NOMO-1 (cell line): ENCODE measurements around the gene COL1A1.

Experiments
- DNase-seq, 2 experiments: peaks; one replicate each; lab custom pipeline; 2025; ENCODE audit not compliant: unreplicated experiment in 2 of 2; lab: John Stamatoyannopoulos, UW

The COL1A1 gene

DNA sequence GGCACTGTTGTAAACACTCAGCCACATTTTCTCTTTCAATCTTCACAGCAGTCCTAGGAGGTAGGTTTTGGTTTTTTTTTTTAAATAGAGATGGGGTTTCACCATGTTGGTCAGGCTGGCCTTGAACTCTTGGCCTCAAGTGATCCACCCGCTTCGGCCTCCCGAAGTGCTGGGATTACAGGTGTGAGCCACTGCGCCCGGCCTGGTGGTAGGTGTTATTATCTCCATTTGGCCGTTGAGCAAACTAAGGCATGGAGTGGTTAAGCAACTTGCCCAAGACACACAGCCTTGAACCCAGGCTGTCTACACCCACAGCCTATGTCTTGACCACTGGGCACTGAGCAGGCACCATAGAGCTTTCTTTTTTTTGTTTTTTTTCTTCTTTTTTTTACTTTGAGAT is 27.0 kb downstream of the COL1A1 start:
- no peak for DNase-seq

DNA sequence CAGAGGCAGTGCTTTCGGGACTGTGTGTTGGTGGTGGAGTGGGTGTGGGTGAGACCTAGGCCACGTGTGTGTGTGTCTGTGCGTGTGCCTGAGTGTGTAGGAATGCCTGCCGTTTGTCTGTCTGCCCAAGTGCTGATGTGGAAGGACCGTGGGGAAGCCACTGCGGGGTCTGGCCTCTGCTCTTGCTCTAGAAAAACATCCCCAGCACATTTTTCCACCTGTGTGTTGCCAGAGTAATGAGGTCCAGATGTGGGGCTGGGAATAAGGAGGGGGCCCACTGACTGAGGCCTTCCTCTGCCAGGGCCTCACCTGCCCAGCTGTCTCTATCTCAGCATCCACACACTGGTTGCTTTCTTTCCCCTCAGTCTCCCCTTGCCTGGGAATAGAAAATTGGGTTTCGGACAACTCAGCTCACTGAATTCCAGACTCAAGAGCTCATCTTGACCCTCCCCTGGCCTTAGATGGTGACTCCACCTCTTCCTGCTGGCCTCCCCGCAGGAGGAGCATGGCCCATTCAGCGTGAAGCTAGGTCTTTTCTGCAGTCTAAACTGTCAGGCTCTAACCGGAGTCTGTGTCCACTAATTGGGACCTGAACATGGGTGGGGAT is 28.0 kb downstream of the COL1A1 start:
- DNase-seq = no peak

DNA sequence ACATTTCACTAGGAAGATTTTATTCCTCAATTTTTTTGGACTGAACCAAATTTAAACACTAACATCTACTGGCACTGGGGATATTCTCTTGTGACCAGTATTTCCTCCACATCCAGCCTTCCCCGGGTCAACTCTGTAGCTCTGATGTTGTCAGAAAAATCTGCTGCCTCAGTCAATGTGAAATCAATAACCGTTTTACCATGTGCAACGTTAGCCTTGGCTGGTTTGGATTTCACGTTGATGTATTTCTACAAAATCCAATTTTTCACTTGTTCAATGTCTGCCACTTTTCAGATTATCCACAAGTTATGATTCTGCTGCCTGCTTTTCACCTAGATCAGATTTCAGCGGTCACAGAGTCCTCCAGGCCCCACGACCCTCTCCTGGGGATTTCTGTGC is 28.5 kb downstream of the COL1A1 start:
- no peak for DNase-seq

DNA sequence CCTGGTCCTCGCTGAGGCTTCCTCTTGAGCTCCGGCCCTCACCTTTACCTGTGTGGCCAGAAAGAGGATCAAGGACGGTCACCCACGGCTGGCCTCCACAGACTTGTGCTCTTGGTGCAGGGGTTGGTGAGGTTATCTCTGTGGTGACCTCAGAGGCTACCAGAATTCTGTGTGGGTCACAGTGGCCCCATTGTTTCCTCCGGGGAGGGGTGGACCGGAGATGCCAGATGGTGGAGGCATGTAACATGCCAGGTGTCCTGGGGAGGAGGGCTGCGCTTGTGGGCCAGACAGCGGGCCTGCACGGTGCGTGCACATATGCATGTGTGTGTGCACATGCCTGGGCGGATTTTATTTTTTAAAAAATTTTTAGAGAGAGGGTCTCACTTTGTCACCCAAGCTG is 29.3 kb downstream of the COL1A1 start:
- no peak for DNase-seq

DNA sequence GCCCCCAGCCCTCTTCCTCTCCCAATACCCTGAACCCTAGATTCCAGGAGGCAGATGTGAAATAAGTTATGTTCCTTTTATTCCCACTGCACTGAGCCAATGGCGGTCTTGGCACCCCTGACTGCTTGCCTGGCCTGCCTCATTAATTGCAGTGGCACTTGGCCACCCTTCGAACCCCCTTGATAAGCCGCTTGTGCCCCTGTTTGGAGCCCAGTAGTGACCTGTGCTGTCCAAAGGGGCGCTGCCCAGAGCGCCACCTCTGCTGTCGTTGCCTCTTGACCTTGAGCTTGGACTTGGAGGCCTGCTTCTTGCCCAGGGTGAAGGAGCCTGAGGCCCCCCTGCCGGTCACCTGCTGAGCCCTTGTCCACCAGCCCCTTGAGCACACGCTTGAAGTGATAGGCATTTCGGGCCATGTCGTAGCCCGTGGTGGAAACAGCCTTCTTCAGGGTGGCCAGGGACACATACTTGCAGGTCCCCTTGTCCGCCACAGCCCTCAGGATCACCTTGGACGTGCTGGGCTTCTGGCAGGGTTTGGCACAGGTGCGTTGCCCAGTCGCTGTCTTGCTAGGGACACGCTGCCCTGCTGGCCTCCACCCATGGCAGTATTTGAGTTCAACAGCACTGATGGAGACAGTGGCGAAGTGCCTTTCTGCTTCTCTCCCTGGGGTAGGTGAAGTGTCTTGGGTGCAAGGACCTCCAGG is 29.9 kb downstream of the COL1A1 start:
- DNase-seq = no peak

DNA sequence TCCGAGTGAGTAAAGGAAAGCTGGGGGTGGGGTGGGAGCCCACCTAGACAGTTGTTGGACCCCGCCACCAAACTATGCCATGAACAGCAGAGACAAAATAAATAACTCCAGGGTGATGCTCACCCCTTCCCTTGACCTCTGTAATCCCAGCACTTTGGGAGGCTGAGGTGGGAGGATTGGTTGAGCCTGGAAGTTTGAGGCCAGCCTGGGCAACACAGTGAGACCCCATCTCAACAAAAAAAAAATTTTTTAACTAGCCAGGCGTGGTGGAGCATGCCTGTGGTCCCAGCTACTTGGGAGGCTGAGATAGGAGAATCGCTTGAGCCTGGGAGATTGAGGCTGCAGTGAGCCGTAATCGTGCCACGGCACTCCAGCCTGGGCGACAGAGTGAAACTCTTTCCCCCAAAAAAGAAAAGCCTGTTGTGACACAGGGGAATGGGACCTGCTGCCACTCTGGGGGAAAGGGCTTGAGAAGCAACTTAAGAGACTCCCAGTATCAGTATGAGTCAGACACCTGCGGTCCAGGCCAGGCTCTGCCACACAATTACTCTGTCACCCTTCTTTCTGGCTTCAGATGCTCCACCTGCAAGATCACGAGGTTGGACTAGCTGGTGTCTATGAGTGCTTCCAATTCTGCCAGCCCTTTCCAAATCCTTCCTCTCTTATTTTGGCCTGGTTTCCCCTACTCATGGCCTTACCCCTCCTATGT is 30.6 kb downstream of the COL1A1 start:
- DNase-seq = no peak

DNA sequence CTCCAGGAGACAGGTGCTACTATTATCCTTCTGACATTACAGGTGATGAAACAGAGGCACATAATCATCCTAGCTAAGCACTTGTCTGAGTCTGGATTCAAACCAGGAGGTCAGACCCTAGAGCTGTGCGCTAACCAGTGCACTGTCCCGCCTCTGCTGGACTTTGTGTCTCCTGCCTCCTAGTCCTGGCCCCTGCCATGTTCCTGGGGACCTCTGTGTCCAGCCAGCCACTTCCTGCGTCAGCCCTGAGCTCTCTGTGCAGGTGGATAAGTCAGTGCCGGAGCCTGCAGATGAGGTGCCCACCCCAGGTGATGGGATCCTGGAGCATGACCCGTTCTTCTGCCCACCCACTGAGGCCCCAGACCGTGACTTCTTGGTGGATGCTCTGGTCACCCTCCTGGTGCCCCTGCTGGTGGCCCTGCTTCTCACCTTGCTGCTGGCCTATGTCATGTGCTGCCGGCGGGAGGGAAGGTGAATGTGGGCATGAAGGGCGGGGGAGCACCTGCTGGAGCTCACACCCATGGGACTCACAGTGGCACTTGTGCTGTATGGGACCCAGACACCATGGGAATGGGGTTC is 31.5 kb downstream of the COL1A1 start:
- DNase-seq = no peak

DNA sequence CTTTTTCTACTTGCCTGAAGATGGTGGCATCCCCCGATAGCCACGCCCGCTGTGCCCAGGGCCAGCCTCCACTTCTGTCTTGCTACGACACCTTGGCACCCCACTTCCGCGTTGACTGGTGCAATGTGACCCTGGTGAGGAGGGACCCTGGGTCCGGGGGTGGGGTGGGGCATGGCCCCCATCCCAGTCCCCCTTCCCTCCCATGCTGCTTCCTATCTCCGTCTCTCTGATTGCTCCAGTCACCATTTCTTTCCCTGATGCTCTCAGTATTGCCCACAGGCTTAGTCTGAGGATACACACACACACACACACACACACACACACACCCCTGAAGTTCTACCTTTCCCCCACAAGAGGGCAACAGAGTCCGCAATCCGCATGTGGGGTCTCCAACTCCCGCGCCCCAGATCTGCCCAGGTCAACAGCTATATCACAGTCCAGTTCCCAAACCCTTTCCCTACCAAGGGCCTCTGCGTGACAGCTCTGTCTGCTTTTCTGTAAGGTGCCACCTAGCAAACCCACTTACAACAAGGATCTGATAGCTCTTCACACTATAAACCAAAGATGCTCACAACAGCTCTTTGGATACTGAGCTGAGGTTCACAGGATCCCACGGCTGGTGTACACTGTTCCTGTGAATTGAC is 32.2 kb downstream of the COL1A1 start:
- peak; percentile 60 to 72 for DNase-seq

DNA sequence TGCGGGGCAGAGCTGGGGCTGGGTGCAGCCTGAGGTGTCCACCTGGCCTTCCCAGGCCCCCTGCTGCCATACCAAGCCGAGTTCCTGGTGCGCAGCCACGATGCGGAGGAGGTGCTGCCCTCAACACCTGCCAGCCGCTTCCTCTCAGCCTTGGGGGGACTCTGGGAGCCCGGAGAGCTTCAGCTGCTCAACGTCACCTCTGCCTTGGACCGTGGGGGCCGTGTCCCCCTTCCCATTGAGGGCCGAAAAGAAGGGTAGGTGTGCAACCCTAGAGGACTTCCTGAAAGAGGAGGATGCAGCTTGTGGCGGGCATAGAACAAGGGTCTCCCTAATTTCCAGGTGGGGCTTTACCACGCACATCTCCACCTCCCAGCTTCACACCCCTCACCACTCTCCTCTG is 33.1 kb downstream of the COL1A1 start:
- no peak for DNase-seq

DNA sequence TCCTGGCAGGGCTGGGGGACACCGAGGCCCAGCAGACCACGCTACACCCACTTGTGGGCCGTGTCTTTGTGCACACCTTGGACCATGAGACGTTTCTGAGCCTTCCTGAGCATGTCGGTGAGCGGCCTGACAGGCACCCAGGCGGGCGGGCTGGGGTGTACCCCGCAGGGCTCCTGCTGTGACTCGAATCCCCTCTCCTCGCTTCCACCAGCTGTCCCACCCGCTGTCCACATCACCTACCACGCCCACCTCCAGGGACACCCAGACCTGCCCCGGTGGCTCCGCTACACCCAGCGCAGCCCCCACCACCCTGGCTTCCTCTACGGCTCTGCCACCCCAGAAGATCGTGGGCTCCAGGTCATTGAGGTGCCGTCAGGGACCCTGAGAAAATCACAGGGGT is 34.1 kb downstream of the COL1A1 start:
- DNase-seq = no peak

DNA sequence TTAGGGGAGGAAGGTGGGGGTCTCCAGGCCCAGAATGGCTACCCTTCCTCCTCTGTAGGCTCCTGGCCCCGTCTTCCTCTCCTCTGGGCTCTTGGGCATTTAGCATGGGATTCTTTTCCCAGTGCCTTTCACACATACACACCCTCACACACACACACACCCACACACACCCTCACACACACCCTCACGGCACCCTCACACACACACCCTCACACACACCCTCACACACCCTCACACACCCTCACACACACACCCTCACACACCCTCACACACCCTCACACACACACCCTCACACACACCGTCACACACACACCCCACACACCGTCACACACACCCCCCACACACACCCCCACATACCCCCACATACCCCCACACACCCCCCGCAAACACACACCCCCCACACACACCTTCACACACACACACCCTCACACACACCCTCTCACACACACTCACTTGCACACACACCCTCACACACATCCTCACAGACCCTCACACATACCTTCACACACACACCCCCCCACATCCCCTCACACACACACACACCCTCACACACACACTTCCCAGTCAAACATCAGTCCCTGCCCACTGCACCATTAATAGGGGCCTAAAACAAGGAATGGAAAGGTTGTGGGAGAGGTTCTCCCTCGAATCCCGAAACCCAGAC is 34.8 kb downstream of the COL1A1 start:
- no peak for DNase-seq

DNA sequence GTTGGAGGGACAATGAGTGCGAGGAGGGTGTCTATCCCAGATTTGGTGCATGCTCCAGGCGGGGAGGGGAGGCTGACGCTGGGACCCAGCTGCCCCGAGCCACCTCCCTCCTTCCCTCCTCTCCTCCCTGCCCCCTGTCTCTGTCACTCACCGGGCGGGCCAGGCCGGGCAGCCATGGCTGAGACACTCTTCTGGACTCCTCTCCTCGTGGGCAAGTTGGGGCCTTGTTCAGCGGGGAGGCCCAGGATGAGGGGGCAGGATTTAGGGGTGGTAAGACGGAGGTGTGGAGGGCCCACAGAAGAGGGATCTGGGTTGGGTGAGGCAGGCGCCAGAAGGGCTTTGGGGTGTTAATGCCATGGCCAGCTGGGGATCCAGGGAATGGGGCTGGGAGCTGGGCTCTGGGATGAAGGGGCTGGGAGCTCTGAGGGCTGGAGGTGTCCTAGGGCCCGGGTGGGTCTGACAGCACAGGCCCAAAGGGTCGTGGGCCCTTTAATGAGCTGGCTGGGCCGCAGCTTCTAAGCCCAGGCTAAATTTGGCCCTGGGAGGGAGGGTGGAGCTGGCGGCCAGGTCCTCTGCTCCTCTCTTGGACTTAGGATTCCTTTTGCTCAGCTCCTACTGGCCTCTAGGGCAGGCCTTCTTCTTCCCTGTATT is 35.4 kb downstream of the COL1A1 start, which contains the start of gene SGCA:
SGCA (plus strand) TSS at position 139 of the 651 bp plus-strand sequence; CDS start at position 175, 36 bp downstream.
- DNase-seq = no peak

DNA sequence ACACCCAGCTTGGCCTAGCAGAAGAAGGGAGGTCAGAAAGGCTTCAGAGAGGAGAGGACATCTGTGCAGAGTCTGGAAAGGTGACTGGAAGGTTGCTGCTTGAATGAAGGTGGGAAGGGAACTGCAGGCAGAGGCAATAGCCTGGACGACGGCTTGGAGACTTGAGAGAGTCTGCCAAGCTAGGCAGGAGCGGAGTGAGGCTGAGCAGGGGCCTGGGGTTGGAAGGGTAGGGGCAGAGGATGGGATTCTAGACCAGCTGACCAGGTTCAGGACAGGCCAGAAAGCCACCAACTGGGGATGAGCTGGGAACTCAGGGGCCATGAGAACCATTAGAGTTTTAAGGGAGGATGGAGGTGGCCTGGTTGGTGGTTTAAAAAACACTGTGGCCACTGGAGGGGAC is 36.0 kb downstream of the COL1A1 start:
- DNase-seq = no peak

DNA sequence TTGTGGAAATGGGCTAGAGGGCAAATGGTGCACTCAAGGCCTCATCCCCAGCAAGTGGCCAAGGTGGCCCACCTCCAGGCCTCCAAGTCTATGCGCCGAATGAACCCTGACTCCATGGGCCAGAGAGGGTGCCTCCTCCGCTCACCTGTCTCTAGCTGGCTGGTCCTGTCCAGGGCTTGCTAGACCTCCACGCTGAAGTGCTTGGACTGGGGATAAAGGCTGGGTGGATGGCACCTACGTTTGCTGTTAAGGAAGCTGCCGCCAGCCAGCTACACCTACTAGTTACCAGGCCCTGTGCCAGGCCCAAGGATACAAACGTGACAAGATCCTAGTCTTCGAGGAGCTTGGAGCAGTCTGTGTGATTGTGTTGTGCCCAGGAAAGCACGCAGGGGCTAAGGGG is 36.4 kb downstream of the COL1A1 start:
- no peak for DNase-seq

DNA sequence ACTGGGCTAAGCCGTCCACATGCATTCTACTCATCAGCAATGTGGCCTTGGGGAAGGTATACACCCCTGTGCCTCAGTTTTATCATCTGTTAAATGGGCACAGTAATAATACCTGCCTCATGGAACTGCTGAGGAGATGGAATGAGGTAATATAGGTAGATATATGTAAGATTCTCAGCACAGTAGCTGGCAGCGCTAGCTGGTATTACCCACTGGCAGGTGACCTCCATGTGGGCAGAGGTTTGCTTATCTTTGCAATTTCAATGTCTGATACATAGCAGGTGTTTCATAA is 36.8 kb downstream of the COL1A1 start:
- no peak for DNase-seq

DNA sequence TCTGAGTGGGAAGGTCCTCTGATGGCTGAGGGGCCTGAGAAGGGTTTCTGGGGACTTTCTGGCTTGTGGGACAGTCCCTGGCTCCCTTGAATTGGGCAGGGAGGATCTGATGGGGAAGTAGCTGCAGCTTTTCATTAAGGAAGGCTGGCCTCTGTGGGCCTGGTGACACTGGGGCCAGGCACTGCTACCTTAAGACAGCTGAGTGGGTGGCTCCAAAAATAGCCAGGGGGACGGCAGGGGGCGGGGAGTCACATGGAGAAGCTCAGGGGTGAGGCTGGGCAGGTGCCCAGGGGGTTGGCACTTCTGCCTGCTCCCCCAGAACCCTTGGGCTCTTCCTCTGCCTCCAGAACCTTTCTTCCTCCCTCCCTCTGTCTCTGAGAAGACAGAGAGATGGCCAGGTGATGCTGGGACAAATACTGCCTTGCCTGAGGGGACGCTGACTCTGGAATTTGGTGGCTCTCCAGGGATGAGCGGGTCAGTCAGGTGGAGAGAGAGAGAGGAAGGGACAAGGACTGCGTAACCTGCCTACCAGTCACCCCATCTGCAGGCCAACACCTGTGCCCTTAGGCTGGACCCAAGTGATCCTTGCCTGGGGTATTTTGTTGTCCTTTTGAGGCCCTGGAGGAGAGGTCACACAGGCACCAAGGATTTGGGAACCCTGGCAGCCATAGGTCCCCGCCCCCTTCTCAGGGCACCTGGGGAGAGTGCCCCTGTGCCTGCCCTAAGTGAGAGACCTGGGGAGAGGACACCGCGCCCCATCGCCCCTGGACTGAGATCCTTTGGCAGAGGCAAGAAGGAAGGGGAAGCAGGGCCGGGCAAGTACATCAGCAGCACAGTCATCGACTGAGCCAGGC is 37.4 kb downstream of the COL1A1 start:
- peak; percentile 17 to 24 for DNase-seq

DNA sequence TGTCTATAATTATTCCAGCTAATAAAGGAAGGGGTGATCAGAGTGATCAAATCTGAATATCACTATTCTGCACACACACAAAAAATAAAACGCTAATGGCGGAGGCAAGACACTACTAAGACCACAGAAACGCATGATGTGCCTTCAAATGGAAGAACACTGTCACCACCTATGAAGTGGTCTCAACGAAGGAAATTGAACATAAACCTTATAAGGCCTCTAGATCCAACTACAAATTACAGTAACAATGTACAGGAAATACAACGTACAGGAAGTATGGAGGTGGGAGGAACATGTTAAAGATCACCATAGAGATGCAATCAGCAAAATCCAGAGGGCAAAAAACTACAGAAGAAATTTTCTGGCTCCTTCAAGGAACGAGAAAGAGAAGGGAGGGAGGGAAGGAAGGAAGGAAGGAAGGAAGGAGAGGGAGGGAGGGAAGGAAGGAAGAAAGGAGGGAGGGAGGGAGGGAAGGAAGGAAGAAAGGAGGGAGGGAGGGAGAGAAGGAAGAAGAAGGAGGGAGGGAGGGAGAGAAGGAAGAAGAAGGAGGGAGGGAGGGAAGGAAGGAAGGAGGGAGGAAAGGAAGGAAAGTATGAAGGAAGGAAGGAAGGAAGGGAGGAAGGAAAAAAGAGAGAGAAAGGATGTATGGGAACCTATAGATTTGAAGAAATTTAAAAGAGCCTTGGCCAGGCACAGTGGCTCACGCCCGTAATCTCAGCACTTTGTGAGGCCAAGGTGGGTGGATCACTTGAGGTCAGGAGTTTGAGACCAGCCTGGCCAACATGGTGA is 38.8 kb downstream of the COL1A1 start:
- DNase-seq = no peak

DNA sequence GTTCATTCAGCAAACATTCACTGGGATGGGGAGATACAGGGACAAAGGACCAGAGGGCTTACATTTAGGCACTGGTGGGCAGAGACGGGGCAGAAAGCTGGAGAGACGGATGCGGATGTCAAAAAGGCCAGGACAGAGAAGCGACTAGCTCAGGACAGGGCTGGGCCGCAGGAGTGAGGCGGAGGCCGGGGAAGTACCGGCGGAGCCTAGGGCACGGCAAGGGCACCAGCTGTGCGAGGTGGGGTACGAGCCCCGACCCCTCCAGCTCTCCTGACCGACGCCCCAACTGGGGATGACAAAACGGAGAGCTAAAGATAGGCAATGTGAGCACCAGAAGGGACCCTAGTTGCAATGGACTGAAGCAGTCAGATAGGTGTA is 39.5 kb downstream of the COL1A1 start:
- DNase-seq = no peak
